ENCODE data around the gene LHX4. TPM values are rescaled to one million over a fixed set of nuclear protein-coding genes. Genes with fewer than 3 reads are reported as not detected.

Gene LHX4
- total RNA-seq, 2 donors from 2014 or later, result not detected

DNA sequence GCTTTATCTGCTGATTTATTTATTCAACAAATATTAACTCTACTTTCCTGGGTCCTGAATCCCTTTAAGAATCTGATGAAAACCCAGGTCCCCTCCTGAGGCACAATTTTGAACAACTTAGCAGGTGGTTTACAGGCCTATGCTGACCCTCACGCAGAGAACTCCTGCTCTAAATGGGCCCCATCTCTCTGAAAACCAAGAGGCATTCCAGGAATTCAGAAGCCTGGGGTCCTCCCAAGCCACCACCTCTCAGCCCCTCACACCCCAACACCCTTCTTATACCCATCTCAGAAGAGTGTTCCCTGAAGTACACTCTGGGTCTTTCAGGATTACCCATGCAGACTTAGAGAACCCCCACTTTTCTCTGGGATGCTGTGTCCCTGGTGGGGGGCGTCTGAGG lies 34.5 kb downstream of the LHX4 start:
- intact Hi-C loops (cut with DNase I), result no loop called here
- DNase-seq (ENCODE audit: low spot score), result no peak

DNA sequence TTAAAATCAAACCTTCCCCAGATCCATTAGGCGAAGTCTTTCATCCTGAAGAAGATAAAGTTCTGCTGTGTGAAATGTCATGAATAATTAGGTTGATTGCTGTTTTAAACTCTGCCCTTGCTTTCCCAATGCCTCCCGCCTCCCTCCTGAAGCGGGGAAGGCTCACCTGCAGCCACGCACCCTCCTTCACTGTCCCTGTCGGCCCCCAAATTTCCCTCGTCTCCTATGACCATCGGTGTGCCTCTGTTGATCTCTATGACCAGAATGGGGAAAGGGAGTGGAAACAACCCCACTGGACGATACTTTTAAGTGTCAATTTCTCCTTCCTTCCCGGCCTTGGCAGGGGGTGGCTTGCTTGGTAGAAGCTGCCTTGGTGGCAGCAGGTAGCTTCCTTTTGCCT lies 35.1 kb downstream of the LHX4 start:
- peak; percentile 71 for DNase-seq (ENCODE audit: low spot score)
- intact Hi-C loops (cut with DNase I), result no loop called here

DNA sequence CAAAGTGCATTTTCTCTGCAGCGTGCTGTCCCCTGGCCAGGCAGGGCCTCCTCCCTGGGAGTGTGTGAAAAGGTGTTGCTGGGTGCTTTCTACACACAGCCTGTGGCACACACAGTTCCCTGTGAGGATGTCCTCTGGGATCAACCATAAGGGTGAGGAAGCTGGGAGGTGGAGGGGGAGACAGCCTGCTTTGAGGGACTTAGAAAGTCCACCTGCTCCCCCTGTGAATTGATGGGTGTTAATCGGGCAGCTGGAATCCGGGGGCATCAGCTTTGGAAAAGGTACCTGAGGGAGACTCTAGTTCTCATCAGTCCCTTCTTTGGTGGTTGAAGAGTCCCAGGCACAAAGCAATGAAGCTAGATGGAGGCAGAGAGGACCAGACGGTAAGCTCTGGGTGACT lies 35.8 kb downstream of the LHX4 start:
- DNase-seq (ENCODE audit: low spot score), result no peak
- intact Hi-C loops (cut with DNase I), result no loop called here

DNA sequence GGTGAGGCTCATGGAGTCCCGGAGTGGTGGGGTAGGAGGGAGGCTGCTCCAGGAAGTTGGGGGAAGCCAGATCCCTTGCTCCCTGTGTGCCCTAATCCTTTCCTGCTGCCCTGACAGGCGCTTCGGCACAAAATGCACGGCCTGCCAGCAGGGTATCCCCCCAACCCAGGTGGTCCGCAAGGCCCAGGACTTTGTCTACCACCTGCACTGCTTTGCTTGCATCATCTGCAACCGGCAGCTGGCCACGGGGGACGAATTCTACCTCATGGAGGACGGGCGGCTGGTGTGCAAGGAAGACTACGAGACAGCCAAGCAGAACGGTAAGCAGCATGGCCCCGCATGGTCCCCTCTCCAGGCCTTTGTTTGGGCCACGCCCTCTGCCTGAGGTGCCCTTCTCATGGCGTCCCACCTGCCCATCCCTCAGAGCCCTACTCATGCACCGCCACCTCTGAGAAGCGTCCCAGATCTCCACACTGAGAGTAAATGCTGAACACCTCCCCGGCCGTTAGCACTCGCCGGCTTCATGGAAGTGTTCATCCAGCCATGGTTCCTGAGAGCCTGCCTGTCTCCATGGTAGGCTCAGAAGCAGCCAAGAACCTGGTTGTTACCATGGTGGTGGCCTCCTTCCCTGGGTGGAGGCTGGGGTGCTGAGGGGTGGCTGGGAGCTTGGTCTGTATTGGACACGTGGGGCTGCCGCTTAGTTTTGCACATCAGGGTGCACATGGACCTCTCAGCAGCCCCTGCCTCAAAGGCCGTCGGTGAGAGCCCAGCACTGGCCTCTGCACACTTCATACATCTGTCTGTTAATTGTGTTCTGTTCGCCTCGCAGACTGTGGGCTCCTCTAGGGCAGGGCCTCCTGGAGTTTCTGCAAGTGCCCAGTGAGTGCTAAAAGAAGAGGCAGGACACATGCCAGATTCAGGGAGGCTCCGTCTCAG lies 36.5 kb downstream of the LHX4 start:
- intact Hi-C loops (cut with DNase I), result no loop called here

DNA sequence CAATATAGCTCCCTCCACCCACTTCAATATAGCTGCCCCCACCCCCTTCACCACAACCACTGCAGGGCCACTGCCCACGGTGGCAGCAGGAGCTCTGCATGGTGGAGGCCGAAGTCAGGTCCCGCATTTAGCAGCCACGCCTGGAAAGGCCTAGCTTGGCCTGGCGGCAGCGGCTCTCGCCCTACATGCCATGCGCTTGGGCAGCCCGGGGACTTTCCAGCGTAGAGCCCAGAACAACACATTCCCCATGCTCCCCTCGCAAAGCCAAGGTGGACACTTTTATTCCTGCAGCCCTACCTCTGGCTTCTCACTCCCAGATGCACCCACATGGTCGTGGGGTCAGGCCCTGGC lies 37.1 kb downstream of the LHX4 start:
- intact Hi-C loops (cut with DNase I), result no loop called here
- DNase-seq (ENCODE audit: low spot score), result peak; percentile 55

More for the DNA sequence above, 36.5 kb downstream of the LHX4 start:
- DNase-seq (ENCODE audit: low spot score), result peak; percentile 73

DNA sequence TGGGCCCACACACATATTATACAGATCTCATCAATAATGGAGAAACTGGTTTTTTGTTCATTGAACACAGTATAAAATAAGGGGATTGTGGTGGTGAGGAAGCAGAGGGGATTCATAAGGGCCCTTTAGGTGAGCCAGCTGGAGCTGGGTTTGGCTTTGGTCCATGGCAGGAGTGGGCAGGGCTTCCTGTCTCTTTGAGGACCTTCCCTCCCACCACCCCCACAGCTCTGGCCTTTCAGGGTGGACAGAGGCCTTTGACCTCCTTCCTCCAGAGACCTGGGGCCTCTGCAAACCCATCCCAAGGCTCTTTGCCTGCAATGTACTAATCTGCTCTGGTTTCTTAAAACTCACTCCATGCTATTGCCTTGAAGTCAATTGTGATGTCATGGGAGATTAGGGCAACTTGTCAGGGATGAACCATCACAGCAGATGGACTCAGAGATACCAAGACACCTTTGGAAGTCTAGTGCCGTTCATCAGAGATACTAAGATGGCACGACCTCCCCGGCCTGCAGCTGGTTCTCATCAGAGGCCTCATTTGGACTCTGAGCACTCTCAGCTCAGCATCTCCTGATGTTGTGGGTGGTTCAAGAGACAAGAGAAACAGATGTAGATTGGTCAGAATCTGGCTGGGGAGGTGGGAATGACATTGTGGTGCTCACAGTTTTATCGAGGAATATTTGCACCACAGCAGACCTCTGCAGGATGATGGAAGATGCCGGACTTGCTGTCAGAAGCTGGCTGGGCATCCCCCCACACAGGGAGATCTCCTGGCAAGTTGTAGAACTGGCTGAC lies 37.9 kb downstream of the LHX4 start:
- DNase-seq (ENCODE audit: low spot score), result peak; percentile 44

DNA sequence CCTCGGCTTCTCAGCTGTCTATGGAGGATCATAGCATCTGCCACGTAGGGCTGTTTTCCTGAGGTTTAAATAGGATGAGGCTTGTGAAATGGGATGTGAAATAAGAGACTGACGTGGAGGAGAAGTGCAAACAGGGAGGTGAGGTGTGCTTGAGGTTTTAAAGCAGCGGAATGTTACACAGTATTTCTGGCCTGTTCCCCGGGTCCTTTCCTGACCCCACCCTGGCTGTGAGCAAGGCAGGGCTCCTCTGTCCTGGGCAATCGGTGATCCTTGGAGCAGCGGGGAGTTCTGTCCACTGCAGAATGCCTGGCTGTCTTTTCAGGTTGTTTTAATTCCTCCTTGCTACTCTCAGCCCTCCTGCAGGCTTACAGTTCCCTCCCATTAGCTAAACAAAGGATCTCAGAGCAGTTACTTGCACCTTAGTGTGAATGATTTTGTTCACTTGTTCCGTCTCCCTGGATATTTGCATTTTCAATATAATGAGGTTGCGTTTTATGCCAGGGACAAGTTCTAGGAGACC lies 38.6 kb downstream of the LHX4 start:
- intact Hi-C loops (cut with DNase I), result no loop called here
- DNase-seq (ENCODE audit: low spot score), result peak; percentile 43

More for the DNA sequence above, 37.9 kb downstream of the LHX4 start:
- intact Hi-C loops (cut with DNase I), result no loop called here

DNA sequence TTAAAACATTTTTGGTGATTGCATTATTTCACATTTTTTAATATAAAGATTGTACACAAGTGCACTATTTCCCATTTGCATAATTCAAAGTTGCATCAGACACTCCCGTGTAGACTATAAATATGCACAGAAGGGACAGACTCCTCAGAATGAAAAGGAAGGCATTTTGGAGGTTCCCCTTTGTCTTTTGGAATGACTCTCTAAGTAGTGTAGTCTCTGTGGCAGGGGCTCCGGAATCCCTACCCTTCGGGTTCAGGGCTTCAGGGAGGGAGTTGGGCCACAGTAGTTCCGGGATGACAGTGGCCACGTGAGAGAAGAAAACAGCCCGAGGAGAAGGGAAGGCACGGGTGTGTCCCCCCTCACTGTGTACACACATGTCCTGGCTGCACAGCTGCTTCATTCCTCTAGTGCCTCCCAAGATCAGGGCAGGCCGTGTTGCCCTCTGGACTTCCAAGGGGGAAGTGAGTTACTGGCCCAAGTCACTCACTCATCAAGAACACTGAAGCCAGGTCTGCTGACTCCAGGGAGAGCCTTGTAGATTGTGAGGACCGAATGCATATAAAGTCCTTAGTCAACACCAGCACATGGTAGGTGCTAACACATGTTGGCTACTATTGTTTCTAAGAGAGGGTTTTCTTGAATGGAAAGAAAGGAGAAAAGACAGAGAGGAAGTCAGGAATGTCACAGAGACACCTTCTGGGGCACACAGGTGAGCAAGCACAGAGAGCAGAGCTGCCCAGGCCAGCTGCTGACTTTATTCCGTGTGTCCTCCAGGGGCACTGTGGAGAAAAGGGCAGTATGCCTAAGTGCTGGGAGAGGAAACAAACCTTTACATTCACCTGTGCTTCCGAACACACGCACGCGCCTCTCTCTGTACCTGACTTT lies 39.8 kb downstream of the LHX4 start:
- DNase-seq (ENCODE audit: low spot score), result peak; percentile 76
- intact Hi-C loops (cut with DNase I), result no loop called here

DNA sequence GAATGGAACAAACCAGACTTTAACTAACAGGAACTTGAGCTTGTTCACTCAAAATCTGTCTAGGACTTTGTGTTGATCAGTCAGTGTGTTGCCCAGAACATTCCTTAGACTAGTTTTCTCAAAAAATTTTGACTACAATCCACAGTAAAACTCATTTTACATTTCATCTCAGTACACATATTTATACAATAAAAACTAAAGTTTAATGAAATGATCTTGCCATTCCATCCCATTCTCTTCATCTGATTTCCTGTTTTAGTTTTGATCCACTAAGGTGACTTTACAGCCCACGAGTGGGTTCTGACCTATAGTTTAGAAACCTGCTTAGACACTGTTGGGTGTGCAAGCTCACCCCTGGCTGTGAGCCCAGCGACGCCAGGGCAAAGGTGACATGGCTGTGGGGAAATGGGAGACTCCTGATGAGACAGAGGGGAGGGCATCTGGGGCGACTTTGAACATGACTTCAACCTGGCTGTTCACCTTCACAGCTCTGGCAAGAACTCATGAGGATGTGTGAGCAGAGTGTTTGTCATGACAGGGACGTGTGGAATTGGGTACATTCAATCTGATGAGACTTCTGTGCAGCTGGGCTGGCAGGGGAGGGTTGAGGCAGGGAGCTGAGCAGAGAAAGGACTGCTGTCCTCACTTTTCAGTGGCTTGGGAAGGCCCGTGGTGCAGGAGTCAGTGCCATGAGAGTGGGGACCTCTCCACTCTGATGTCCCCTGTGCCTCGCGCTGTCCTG lies 40.6 kb downstream of the LHX4 start:
- intact Hi-C loops (cut with DNase I), result no loop called here
- DNase-seq (ENCODE audit: low spot score), result peak; percentile 73

DNA sequence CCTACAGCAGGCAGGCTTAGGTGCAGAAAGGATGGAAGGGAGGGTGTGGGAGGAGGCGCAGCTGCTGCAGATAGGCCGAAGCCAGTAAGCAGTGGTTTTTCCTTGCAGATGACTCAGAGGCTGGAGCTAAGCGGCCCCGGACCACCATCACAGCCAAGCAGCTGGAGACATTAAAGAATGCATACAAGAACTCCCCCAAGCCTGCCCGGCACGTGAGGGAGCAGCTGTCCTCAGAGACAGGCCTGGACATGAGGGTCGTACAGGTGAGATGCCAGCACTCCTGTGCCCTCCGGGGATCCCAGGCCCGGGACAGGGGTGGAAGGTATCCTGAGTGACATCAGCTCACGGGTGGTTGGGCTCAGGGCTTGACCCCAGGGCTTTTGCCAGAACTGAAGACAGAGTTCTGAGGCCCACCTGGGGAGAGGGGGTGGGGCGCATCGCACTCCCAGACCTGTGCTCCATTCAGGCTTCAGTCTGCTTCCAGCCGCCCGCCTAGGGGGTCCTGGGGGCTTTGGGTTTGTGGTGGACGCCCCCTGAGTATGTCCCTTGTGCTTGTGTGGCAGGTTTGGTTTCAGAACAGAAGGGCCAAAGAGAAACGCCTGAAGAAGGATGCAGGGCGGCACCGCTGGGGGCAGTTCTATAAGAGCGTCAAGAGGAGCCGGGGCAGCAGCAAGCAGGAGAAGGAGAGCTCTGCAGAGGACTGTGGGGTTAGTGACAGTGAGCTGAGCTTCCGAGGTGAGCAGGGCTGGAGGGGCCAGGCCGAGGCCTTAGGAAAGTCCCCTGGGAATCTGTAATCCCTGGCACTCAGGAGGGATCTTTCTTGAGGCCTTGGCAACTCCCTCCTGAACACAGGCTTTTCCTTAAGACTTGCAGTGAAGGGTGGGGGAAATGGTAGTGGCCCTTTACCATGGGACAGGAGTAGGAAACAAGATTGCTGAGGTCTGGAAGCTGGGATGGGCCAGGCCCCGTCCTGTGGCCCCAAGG lies 41.5 kb downstream of the LHX4 start:
- intact Hi-C loops (cut with DNase I), result no loop called here
- peak; percentile 70 for DNase-seq (ENCODE audit: low spot score)

DNA sequence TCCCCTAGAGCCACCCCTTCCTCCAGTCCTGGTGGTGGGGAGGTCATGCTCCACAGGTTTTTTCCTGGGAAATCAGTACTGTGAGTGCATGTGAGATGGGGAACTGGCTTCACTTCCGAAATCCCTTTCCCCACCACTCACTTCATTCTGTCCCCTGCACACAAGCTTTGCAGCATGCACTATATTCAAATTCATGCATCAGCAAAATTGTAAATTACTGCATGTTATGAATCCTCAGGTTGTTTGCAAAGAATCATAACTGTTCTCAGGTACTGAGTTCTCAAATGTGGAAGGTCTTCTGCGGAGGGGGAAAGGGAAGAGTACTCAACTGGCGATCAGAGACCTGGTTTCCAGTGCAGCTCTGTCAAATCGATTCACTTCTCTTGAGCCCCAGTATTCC lies 42.3 kb downstream of the LHX4 start:
- no peak for DNase-seq (ENCODE audit: low spot score)
- intact Hi-C loops (cut with DNase I), result no loop called here

DNA sequence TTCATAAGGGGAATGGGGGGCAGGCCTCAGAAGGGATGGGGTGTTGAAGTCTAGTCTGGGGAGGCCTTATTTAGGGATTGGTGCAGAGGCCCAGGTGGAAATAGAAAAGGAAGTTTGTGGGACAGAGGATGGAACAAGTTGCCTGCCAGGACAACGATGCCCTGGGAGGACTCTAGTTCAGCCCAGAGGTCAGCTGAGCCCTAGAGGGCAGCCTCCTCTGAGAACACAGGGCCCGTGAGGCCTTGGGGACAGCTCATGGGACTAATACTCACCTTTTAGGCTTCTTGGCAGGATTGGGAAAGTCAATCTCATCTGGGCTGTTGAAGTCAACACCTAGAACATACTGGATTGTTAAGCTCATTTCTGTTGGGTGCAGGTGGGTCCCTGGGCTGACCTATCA lies 43.0 kb downstream of the LHX4 start:
- intact Hi-C loops (cut with DNase I), result no loop called here
- DNase-seq (ENCODE audit: low spot score), result no peak

DNA sequence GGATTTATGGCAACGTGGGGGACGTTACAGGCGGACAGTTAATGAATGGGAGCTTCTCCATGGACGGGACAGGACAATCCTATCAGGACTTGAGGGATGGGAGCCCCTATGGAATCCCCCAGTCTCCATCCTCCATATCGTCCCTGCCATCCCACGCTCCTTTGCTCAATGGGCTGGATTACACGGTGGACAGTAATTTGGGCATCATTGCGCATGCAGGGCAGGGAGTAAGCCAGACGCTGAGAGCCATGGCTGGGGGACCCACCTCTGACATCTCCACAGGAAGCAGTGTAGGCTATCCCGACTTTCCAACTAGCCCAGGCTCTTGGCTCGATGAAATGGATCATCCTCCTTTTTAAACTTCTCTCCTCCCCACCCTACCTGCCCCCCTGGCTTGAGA lies 44.2 kb downstream of the LHX4 start:
- peak; percentile 51 for DNase-seq (ENCODE audit: low spot score)
- intact Hi-C loops (cut with DNase I), result no loop called here

DNA sequence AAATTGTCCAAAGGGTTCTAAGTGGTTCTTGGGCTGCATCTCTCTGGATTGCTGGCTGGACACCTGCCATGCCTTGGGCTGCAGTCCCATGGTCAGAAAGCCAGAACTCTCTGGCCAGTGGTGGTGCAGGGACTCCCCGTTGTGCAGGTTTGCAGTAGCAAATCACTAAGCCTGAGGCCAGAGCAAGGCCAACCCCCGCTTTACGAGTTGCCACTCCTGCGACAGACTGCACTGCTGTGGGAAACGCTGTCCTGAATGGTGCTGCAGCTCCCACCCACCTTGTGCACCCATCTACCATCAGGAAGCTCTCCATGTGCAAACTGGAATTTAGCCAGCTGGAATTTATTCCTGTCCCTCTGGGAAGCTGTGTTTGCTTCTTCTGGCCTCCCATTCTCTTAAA lies 45.7 kb downstream of the LHX4 start:
- DNase-seq (ENCODE audit: low spot score), result no peak
- intact Hi-C loops (cut with DNase I), result loop anchor here in 1 of 2 donors (5.0 kb wide), 1 partner anchor 697 kb away; no protein-coding TSS in a partner anchor

DNA sequence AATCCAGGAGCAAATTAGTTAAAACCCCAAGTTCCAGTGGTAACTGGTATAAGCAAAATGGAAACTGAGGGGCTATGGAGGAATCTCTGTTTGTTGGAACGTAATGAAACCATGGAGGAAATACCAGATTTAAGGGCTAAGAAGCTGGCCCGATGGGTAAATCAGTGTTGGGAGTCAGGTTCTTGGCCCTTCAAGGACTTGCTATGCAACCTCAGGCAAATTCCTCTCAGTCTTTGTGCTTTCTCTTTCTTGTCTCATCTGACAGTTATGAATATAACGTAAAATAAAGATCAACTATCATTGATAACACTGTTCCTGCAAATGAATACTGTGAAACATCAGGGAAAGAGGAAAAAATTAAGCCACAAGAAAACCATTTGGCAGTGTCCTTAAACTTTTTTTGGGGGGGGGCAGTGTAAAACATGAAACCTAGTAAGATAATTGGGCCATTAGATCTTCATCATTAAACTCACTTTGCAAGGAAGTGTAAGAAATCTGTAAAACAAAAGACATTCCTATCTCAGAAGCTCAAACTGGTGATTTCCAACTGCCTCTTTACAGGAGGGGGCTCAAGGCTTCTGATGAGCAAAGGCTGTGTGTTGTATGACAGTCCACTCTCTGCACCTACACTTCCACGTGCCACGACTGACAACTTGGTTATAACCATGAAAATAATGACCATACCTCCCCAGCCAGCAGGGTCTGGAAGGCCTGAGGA lies 47.6 kb downstream of the LHX4 start:
- no peak for DNase-seq (ENCODE audit: low spot score)
- intact Hi-C loops (cut with DNase I), result loop anchor here in 1 of 2 donors (5.0 kb wide), 1 partner anchor 695 kb away; no protein-coding TSS in a partner anchor

DNA sequence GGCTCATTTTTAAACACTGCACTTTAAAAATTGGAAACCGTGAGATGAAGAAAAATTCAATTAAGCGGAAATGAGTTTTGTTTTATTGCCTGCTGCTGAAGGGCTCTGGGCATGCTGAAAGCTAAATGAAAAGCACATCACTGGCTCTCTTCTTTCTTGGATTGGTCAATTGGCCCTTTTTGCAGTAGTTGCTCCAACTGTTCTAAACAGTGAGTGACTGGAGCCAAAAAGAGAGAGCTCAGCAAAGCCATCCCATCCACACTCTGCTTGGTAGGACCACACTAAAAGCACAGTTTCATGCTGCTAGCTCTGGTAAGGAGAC lies 48.1 kb downstream of the LHX4 start:
- intact Hi-C loops (cut with DNase I), result loop anchor here in 1 of 2 donors (5.0 kb wide), 1 partner anchor 694 kb away; no protein-coding TSS in a partner anchor
- no peak for DNase-seq (ENCODE audit: low spot score)

Measured in posterior vena cava (tissue), 2 donors.